ENCODE measurements around the gene LRIG3.
"Not testable (repeated sequence)": the region's sequence is repeated elsewhere in the genome, so short reads cannot be mapped to it uniquely, and the experiment has no call there.

LRIG3 gene

GRCh38 chr12:58915634-58916033 is 4.7 kb downstream of the LRIG3 start:
- DNase-seq (ENCODE audit: low spot score) = no peak

GRCh38 chr12:58915037-58915436 is 5.3 kb downstream of the LRIG3 start:
- no peak for TF ChIP-seq CTCF (IDR thresholded peaks at IDR 0.05; ENCODE audit: extremely low read depth, missing control alignments)

More at GRCh38 chr12:58915634-58916033, 4.7 kb downstream of the LRIG3 start:
- TF ChIP-seq CTCF (IDR thresholded peaks at IDR 0.05; ENCODE audit: extremely low read depth, missing control alignments) = no peak

GRCh38 chr12:58914457-58914856 is 5.8 kb downstream of the LRIG3 start:
- no peak for TF ChIP-seq CTCF (IDR thresholded peaks at IDR 0.05; ENCODE audit: extremely low read depth, missing control alignments)
- DNase-seq (ENCODE audit: low spot score) = no peak

More at GRCh38 chr12:58915037-58915436, 5.3 kb downstream of the LRIG3 start:
- no peak for DNase-seq (ENCODE audit: low spot score)

GRCh38 chr12:58907391-58907790 is 12.9 kb downstream of the LRIG3 start:
- no peak for DNase-seq (ENCODE audit: low spot score)

GRCh38 chr12:58906917-58907316 is 13.4 kb downstream of the LRIG3 start:
- no peak for DNase-seq (ENCODE audit: low spot score)

More at GRCh38 chr12:58907391-58907790, 12.9 kb downstream of the LRIG3 start:
- no peak for TF ChIP-seq CTCF (IDR thresholded peaks at IDR 0.05; ENCODE audit: extremely low read depth, missing control alignments)

GRCh38 chr12:58905422-58905821 is 14.9 kb downstream of the LRIG3 start:
- no peak for TF ChIP-seq CTCF (IDR thresholded peaks at IDR 0.05; ENCODE audit: extremely low read depth, missing control alignments)
- DNase-seq (ENCODE audit: low spot score) = no peak

More at GRCh38 chr12:58906917-58907316, 13.4 kb downstream of the LRIG3 start:
- no peak for TF ChIP-seq CTCF (IDR thresholded peaks at IDR 0.05; ENCODE audit: extremely low read depth, missing control alignments)

- not testable (repeated sequence) for DNase-seq (ENCODE audit: low spot score)
Observed at GRCh38 chr12:58902726-58903125, 17.6 kb downstream of the LRIG3 start.

GRCh38 chr12:58901664-58902063 is 18.6 kb downstream of the LRIG3 start:
- no peak for TF ChIP-seq CTCF (IDR thresholded peaks at IDR 0.05; ENCODE audit: extremely low read depth, missing control alignments)
- DNase-seq (ENCODE audit: low spot score) = no peak
